ENCODE data around the gene PRR12.

The PRR12 gene

DNA sequence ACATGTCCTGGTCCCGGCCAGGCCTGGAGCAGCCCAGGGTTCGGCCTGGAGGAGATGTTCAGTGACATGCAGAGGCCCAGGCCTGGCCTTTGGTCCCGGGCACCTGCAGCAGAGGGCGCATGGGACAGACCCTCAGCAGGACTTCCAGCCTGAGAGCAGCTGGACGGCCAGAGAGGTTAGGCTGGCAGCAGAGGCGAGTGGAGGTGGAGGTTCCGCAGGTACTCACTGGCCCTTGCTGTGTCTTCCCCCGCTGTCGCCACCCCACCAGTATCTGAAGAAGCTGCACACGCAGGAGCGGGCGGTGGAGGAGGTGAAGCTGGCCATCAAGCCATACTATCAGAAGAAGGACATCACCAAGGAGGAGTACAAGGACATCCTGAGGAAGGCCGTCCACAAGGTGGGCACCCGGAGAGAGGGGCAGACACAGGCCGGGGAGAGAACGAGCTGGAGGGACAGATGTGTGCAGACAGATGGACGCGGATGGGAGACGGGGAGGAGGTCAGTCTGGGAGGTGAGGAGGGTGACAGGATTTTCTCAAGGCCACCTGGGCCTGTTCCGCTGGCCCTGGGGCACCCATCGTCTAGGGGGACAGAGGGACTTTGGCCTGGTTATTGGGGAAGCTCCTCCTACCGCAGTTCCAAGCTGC is 66.6 kb downstream of the PRR12 start:
- peaks cover 79% of the 10 kb centered on the region for H3K36me3 ChIP-seq (ENCODE audit: insufficient read depth, low read length)

DNA sequence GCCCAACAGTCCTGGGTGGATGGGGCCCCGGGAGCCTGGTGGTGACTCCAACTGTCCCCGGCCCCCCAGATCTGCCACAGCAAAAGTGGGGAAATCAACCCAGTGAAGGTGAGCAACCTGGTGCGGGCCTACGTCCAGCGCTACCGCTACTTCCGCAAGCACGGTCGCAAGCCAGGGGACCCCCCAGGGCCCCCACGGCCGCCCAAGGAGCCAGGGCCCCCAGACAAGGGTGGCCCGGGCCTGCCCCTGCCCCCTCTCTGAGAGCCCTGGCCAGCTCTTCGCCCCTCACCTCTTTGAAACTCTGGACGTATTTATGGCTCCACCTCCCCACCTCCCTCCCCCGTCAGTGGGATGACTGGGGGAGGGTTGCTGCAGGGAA is 67.1 kb downstream of the PRR12 start:
- peaks cover 76% of the 10 kb centered on the region for H3K36me3 ChIP-seq (ENCODE audit: insufficient read depth, low read length)
- H3K9ac ChIP-seq (ENCODE audit: insufficient read length): no peak overlapping the region

More for the DNA sequence above, 66.6 kb downstream of the PRR12 start:
- Histone ChIP-seq H3K9me3 (ENCODE audit: low read depth, low read length) (no peaks in the 10 kb centered on the region), H3K9ac (ENCODE audit: insufficient read length) (no peak overlapping the region), H3K27ac (no peak overlapping the region), H3K4me3 (no peak overlapping the region)
- DNase-seq (ENCODE audit: low read depth, low spot score): no peak
- no peak for TF ChIP-seq EZH2 (IDR thresholded peaks at IDR 0.05)
- TF ChIP-seq FOXP2 (optimal IDR thresholded peaks at IDR 0.05; ENCODE audit: control extremely low read depth, extremely low read length, insufficient read depth): no peak

DNA sequence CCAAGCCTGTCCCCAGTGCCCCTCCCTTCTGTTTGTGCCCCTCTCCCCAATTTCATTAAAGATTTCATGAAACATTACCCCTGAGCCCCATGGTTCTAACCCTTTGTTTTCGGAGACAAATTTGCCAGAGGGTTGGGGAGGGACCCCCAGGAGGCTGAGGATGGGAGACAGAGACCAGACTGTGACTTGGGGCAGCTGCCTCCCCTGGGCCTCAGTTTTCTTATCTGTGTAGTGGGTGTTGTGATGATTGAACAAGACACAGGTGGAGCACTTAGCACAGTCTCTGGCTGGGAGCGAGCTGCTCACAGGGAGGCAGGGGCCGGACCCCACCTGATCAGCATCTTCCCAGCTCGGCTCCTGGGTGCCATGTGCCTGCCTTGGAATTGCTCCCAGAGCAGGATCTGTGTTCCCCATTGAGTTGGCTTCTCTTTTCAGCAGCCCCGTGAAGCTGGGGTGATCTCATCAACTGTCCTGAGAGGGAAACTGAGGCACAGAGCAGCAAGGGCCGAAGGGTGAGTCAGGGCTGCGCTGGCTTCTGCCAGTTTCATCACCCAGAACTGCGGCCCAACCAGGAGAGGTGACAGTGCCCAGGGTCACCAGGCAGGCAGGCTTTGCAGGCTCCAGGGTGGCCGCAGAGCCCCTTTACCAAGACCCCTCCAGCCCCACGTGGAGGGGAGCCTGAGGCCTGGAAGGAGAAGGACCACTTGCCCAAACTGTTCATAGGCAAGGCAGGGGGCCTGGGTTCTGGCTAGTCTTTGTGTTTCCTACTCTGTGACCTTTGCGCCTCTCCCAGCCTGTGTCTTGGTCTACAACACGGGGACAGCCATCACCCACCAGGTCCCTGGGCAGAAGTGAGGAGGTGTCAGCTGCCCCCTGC is 67.8 kb downstream of the PRR12 start:
- Histone ChIP-seq H3K9ac (ENCODE audit: insufficient read length) (no peak overlapping the region), H3K9me3 (ENCODE audit: low read depth, low read length) (no peaks in the 10 kb centered on the region), H3K4me3 (no peak overlapping the region), H3K36me3 (ENCODE audit: insufficient read depth, low read length) (peaks cover 69% of the 10 kb centered on the region), H3K27ac (no peak overlapping the region)
- DNase-seq (ENCODE audit: low read depth, low spot score): no peak
- TF ChIP-seq POLR2AphosphoS5 (IDR thresholded peaks at IDR 0.05; ENCODE audit: borderline replicate concordance, low read depth, low read length) (no peak; the same call in 1 of the 2 replicates), FOXP2 (optimal IDR thresholded peaks at IDR 0.05; ENCODE audit: control extremely low read depth, extremely low read length, insufficient read depth) (no peak), EZH2 (IDR thresholded peaks at IDR 0.05) (no peak)

More for the DNA sequence above, 67.1 kb downstream of the PRR12 start:
- Histone ChIP-seq H3K27ac (no peak overlapping the region), H3K9me3 (ENCODE audit: low read depth, low read length) (no peaks in the 10 kb centered on the region), H3K4me3 (no peak overlapping the region)
- TF ChIP-seq FOXP2 (optimal IDR thresholded peaks at IDR 0.05; ENCODE audit: control extremely low read depth, extremely low read length, insufficient read depth) (no peak), POLR2AphosphoS5 (IDR thresholded peaks at IDR 0.05; ENCODE audit: borderline replicate concordance, low read depth, low read length) (no peak), EZH2 (IDR thresholded peaks at IDR 0.05) (no peak)
- no peak for DNase-seq (ENCODE audit: low read depth, low spot score)

DNA sequence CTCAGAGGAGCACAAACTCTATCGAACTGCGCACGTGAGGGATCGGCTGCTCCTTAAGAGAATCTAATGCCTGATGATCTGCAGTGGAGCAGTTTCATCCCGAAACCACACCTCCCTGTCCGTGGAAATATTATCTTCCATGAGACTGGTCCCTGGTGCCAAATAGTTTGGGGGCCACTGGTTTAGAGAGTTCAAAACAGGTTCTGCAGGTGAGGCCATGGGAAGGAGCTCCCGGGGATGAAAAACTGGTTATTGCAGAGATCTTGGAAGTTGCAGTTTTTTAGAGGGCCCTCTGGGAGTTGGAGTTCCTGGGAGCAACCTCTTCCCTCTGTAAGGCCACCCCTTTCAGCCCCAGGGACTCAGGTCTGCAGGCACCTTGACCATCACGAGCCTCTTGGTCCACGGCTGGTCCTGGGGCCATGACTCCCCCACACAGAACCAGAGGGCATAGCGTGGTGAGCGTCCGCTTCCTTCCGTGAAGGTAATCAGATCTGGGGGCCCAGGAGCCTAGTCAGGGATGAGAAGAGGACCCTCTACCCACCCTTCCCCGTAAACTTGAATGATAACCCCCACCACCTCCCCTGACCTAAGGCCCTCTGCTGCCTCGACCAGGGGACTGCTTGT is 69.5 kb downstream of the PRR12 start:
- Histone ChIP-seq H3K9ac (ENCODE audit: insufficient read length) (no peak overlapping the region), H3K36me3 (ENCODE audit: insufficient read depth, low read length) (peaks cover 55% of the 10 kb centered on the region), H3K27ac (no peak overlapping the region)

DNA sequence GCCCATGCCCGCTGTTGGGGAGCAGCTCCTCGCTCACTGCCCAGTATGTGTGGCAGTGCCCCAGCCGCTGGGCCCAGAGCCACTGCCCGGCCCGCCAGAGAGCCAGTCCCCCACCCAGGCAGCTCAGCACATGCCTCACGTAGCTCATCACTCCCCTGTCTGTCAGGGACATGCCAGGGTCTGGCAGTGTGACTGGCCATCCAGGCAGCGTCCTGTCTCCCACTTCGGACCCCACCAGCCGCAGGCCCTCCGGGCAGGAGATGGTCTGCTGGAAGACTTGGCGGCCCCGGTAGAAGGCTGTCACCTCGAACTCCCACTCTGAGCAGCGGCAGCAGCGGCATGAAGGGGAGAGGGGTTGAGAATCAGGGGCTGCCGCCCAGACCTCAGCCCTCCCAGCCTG is 71.0 kb downstream of the PRR12 start:
- Histone ChIP-seq H3K27ac (no peak overlapping the region), H3K9ac (ENCODE audit: insufficient read length) (no peak overlapping the region), H3K9me3 (ENCODE audit: low read depth, low read length) (no peaks in the 10 kb centered on the region), H3K4me3 (no peak overlapping the region), H3K36me3 (ENCODE audit: insufficient read depth, low read length) (peaks cover 44% of the 10 kb centered on the region)
- no peak for TF ChIP-seq POLR2AphosphoS5 (IDR thresholded peaks at IDR 0.05; ENCODE audit: borderline replicate concordance, low read depth, low read length)
- TF ChIP-seq FOXP2 (optimal IDR thresholded peaks at IDR 0.05; ENCODE audit: control extremely low read depth, extremely low read length, insufficient read depth): no peak
- no peak for TF ChIP-seq EZH2 (IDR thresholded peaks at IDR 0.05)
- DNase-seq (ENCODE audit: low read depth, low spot score): no peak

More for the DNA sequence above, 69.5 kb downstream of the PRR12 start:
- Histone ChIP-seq H3K9me3 (ENCODE audit: low read depth, low read length) (no peaks in the 10 kb centered on the region), H3K4me3 (no peak overlapping the region)
- DNase-seq (ENCODE audit: low read depth, low spot score): no peak
- TF ChIP-seq FOXP2 (optimal IDR thresholded peaks at IDR 0.05; ENCODE audit: control extremely low read depth, extremely low read length, insufficient read depth) (no peak), POLR2AphosphoS5 (IDR thresholded peaks at IDR 0.05; ENCODE audit: borderline replicate concordance, low read depth, low read length) (no peak; the same call in 1 of the 2 replicates), EZH2 (IDR thresholded peaks at IDR 0.05) (no peak)

DNA sequence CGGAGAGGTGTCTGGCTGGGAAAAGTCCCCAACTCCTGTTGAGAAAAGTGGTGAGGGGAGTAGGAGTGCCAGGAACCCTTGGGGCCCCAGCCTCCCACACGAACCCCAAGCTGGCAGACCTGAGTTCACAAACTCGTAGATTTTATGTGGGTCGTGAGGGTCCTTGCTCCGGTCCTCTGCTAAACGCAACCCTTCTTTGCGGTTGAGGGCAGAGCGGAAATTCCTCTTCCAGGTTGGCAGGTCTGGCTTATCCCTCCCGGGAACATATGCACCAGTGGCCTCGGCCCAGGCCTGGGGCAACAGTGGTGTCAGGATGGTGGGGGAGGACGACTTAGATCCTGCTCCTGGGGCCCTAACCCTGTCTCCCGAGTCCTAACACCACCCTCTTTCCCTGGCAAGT is 72.2 kb downstream of the PRR12 start:
- Histone ChIP-seq H3K36me3 (ENCODE audit: insufficient read depth, low read length) (peaks cover 43% of the 10 kb centered on the region), H3K9me3 (ENCODE audit: low read depth, low read length) (no peaks in the 10 kb centered on the region), H3K4me3 (no peak overlapping the region), H3K9ac (ENCODE audit: insufficient read length) (no peak overlapping the region), H3K27ac (no peak overlapping the region)
- no peak for DNase-seq (ENCODE audit: low read depth, low spot score)
- no peak for TF ChIP-seq FOXP2 (optimal IDR thresholded peaks at IDR 0.05; ENCODE audit: control extremely low read depth, extremely low read length, insufficient read depth)
- TF ChIP-seq EZH2 (IDR thresholded peaks at IDR 0.05): no peak
- TF ChIP-seq POLR2AphosphoS5 (IDR thresholded peaks at IDR 0.05; ENCODE audit: borderline replicate concordance, low read depth, low read length): no peak

DNA sequence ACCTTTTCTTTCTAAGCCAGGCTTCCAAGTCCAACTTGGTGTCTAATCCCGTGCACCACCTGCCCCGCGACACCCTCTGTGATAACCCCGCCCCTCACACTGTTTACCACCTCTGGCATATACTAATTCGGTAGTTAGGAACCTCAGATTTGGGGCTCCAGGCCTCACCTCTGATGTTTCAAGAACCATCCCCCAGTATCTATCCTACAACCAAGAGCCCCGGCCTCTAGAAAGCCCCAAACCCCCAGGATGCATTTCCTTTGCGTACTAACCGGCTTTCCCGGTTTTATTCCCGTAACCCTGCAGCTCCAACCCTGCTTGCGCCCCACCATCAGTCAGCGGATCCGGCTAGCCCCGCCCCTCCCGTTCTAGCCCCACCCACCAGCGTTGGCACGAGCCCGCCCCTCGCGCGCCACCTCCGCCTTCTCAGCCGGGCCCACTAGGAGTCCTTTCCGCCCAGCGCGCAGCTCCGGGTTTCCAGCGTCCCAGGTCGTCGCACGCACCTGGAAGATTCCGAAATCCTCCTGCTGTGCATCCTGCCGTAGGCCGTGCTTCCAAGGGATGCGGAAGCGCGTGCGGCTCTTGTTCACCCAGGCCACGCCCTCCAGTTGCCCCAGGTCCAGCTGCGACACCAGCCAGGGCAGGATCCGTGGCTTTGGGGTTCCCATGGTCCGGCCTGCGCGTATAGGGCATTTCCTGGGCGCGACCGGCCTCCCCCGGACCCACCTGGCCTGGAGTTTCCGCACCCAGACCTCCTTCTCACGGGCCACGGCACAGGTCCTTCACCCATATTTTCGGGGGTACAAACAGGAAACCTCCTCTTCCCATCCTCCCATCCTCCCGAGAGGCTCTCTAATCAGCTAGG is 73.4 kb downstream of the PRR12 start:
- Histone ChIP-seq H3K36me3 (ENCODE audit: insufficient read depth, low read length) (peaks cover 37% of the 10 kb centered on the region), H3K4me3 (peak overlapping the region; percentile 95), H3K9ac (ENCODE audit: insufficient read length) (peak overlapping the region; percentile 75), H3K27ac (peak overlapping the region; percentile 62; the same call in 1 of the 2 replicates), H3K9me3 (ENCODE audit: low read depth, low read length) (no peaks in the 10 kb centered on the region)
- DNase-seq (ENCODE audit: low read depth, low spot score): no peak
- TF ChIP-seq EZH2 (IDR thresholded peaks at IDR 0.05) (no peak), POLR2AphosphoS5 (IDR thresholded peaks at IDR 0.05; ENCODE audit: borderline replicate concordance, low read depth, low read length) (peak; percentile 82), FOXP2 (optimal IDR thresholded peaks at IDR 0.05; ENCODE audit: control extremely low read depth, extremely low read length, insufficient read depth) (no peak)
